Stimulated activated CD8-positive, alpha-beta memory T cell treated with anti-CD3 and anti-CD28 coated beads, Interleukin-2, amount 100 ng/mL, for 1 hour (primary cell): ENCODE data around the gene HLA-DPA1.

Experiments used
- DNase-seq, 2 donors: peaks; one replicate each; pipeline ENCODE4 v3.0.0-alpha.2; 2020; ENCODE audit warnings: low read depth in 2 of 2

HLA-DPA1 gene

DNA sequence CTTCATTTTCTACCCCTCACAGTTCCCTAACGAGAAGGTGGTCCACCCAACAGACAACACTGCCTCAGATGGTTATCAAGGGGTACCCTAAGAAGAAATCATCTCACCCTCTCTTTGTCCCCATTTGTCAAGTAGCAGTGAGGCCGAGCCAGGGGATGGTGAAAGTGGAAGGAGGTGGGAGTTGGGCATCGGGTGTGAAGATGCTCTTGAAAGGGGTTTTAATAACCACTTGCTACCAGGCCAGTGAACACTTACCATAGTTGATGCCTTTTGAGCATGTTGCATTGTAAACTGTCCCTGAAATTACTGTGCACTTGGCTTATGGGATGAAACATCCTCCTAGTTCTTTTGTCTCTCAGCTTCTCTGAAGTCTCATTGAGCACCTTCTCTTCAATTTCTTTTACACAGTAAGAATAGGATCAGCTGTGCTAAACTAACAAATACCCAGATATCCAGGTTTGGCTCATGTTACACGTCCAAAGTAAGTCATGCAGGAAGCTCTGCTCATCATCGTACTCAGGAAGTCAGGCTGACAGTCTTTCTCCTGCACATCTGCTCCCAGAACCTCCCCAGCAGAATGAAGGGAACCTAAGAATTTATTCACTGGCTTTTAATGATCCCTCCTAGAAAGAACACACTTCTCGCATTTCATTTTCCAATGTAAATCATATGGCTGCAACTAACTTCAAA is 15.6 kb upstream of the HLA-DPA1 start:
- DNase-seq, result no peak

DNA sequence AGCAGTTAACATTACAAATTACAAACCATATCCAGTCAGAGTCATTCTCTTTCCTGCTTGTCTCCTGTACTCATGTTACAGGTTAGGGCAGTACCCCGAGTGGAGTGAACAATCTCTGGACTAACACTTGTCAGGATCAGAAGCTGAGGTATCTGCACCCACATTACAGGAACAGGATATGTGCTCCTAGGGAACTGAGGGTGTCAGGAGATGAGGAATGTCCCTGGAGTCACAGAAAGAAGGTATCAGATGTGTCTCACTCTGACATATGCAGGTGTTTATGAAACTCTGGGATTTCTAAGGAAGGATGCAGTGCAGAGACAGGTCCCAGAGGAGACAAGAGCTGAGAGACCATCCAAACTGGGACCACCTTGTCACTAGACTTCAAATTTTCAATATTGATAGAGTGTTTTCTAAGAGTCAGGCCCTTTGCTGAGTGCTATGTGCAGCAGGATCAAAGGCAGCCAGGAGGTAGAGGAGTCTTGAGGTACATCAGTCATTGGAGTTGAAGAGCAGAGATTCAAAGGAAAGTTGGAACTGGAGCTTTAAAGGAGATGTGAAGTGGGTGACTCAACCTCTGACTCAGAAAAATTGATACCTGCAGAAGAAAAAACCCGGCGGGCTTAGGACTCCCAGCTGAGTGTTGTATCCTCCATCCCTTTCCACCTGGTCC is 14.9 kb upstream of the HLA-DPA1 start:
- no peak for DNase-seq

DNA sequence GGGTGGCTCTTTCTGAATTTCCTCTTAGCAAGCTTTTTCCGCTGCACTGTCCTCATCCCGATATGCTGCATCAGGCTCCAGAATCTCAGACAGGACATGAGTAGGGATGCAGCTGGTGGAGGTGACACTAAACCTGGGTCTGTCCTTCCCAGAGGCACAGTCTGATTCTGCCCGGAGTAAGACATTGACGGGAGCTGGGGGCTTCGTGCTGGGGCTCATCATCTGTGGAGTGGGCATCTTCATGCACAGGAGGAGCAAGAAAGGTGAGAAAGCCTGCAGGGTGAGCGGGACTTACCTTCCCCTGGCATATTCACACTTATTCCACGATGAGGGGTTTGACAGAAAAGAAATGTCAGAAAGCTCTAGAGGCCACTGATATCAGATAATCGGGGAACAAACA is 12.2 kb upstream of the HLA-DPA1 start:
- no peak for DNase-seq

DNA sequence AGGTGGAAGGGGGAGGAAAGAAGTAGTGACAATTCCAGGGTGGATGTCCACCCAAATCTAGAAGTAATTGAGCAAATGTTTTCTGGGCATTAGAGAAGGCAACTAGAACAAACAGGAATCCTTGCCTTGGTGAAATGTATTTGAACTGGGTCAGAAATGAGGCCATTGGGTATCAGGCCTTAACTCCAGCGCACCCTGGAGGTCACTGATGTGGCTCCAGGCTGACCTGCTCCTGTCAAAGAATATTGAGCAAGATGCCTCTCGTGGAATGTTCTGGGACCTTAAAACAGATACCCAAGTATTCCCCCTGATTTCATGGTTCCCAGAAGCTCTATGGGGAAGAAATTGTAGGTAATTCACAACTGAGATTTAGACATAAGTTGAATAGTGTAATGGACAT is 9.3 kb upstream of the HLA-DPA1 start:
- no peak for DNase-seq

DNA sequence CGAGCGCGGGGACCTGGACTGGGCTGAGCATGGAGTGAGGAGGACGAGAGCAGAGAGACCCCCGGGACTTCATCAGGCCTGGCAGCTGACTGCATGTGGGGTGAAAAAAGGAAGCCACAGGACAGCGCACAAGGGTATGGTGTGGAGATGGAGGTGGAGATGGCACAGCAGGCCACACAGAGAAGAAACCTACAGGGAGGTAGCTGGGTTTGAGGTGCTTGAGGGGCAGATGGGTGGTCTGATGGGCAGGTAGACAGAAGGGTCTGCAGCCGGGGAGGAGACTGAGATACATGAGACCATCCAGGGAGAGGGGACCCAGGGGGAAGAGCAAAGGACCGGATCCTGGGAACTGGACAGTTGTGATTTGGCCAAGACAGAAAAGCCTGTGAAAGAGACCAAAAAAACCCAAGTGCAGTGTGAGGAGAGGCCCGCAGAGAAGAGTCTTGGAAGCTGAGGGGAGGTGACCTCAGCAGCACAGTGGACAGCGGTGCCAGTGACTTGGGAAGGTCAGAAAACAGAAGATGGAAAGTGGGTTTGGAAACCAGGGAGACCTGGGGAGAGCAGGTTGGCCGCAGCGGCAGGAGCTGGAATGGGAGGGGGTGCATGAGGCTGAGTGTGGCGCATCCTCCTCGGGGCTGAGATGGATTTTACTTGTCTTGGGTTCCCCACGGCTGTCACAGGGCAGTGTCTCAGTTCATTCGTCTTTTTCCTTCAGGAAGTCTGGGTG is 7.8 kb upstream of the HLA-DPA1 start:
- DNase-seq, result no peak

DNA sequence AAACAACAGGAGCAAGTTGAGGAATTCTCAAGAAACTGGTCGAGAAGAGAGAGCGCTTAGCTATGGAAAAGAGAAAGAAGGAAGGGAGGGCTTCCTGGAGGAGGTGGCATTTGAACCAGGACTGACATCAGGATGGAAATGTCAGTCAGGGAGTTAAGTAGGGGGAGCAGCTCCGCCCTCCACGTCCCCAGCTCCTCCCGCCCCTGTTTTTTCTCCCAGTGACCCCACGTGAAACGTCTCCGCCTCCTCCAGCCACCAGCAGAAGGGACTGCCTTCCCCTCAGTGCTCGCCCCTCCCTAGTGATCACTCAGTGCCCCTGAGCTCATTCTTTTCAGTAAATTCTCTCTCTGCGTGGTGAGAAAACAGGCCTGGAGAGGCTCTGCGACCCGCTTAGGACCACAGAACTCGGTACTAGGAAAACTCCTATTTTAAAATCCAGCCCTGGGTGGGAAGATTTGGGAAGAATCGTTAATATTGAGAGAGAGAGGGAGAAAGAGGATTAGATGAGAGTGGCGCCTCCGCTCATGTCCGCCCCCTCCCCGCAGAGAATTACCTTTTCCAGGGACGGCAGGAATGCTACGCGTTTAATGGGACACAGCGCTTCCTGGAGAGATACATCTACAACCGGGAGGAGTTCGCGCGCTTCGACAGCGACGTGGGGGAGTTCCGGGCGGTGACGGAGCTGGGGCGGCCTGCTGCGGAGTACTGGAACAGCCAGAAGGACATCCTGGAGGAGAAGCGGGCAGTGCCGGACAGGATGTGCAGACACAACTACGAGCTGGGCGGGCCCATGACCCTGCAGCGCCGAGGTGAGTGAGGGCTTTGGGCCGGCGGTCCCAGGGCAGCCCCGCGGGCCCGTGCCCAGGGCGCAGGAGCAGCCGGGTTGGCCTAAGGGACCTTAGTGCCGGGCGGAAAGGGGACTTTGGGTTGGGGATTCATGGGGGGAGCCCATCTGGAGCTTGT is 7.0 kb upstream of the HLA-DPA1 start:
- DNase-seq, result no peak

DNA sequence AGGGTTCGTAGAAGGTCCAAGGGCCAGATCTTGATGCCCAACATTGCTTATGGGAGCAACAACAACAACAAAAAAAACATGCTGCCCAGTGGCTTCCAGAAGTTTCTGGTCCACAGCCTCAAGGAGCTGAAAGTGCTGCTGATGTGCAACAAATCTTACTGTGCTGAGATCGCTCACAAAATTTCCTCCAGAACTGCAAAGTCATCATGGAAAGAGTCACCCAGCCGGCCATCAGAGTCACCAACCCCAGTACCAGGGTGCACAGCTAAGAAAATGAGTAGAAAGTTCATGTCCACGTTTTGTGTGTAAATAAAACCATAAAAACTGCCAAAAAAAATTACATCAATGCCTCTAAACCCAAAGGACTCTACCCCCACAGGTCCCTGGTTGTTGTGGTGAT is 6.1 kb upstream of the HLA-DPA1 start:
- DNase-seq, result no peak

DNA sequence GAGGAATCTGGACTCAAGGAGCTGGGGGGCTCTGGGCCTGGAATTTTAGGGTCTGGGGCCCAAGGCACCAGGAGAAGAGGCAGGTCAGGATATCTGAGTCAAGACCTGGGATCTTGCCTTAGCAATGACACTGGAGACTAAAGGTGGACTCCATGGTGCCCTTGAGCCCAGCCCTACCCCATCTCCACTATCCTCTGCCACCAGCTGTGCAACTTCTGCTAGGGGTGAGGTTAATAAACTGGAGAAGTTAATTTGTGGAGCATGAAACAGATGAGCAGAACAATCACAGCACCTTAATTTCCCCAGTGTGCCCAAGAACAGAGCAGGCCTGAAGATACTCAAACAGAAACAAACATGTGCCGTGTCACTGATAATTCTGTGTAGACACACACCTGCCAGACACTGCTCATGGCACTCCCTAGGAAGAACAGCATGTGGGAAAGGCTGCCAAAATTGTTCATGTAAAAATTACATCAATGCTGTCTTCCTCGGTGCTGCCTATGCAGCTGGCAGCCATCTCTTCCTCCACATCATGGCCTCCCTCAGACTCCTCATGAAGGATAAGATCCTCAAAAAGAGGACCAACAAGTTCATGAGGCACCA is 5.6 kb upstream of the HLA-DPA1 start:
- no peak for DNase-seq

DNA sequence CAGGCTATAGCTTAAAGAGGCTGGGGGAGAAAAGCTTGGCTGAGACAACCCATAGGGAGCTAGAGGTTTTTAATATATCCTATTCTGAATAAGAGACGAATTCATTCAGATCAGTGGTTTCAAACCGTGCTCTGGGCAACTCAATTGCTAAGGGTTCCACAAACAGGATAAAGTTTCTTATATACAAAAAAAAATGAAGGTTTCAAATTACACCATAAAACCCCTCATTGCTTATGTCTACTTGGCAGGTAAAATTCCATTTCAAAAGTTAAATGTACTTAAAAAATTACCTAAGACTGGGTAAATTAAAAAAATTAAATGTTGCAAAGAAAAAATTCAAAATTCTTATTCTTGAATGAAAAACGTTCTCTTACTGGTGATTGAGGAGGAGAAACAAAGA is 5.0 kb upstream of the HLA-DPA1 start:
- DNase-seq, result no peak

DNA sequence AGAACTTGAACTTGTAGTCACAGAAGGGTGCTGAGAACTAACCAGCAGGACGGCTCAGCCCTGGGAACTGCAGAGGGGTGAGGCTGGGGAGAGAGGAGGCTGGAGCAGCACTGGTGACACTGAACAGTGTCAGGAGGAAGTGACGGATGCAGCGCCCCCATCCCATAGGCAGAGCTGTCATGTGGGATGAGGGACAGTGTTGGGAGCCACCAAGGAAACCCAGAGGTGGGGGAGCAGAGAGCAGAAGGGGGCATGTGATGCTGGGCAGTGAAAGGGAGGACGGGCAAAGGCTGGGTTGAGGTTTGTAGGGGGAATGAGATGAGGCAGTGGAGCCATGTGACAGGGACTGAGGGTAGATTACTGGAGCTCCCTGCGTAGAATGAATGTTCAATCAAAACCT is 4.5 kb upstream of the HLA-DPA1 start:
- no peak for DNase-seq

DNA sequence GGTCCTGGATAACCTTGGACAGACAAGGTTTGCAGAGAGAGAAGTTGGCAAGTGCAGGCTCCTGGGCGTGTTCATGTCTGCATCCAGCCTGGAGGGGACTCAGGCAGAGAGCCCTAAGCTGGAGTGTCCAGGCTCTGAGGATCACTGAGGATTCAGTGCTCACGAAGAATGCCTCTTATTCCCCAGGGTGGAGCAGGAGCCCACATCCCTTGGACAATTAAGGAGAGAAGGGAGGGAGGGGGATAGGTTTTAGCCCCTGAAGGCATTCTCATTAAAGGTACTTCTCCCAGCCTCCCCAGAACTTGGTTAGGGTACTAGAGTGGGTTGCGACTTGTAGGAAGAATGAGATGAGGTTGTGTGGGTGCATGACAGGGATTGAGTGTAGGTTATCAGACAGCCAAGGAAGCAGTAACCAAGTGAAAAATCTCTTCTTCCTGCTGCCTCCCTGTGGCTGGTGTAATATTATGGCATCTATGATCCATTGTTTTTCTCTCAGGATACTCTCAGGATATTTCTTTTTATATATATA is 3.0 kb upstream of the HLA-DPA1 start:
- DNase-seq, result no peak

DNA sequence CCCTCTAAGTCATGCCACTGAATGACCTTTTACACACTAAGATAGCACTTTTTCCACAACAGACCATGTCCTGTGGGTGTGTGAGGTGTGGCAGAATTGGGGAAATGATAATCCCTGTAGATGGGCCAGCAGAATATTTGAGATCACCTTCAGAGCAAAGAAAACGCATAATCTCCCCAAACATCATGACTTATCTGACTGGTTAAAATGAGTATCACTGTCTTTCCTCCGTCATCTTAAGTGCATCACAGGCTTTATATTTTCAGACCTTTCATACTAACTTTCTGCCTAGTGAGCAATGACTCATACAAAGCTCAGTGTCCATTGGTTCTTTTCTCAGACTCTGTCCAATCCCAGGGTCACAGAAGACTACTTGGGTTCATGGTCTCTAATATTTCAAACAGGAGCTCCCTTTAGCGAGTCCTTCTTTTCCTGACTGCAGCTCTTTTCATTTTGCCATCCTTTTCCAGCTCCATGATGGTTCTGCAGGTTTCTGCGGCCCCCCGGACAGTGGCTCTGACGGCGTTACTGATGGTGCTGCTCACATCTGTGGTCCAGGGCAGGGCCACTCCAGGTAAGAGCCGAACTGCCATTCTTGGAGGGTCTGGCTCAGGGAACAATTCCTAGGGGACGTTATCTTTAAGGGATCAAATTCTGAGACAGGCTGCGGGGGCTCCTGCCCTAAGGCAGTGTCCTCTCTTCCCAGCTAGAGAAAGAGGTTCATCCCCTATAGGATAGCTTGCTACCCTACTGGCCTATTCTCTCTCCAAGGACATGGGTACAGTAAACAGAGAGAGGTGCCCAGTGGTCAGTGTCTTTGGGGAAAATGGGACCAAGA is 2.3 kb upstream of the HLA-DPA1 start, which contains the start of gene HLA-DPB1:
HLA-DPB1 (plus strand) TSS at position 423 of the 838 bp plus-strand sequence; CDS start at position 475, 52 bp downstream.
- no peak for DNase-seq

DNA sequence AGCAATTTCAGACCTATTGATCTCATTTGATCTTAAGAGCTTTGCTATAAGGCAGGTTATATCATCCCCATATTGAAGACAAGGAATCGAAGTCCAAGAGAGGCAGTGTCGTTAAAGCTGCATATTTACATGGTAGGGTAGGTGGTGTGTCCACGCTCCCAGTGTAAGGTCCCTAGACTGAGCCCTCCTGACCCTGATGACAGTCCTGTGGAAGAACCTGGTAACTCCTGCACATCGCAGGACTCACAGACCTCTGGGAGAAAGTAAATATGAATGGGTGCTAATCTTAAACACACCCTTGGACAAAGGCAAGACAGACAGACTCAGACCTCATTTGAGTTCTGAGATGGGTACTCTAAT is 1.7 kb upstream of the HLA-DPA1 start:
- no peak for DNase-seq

DNA sequence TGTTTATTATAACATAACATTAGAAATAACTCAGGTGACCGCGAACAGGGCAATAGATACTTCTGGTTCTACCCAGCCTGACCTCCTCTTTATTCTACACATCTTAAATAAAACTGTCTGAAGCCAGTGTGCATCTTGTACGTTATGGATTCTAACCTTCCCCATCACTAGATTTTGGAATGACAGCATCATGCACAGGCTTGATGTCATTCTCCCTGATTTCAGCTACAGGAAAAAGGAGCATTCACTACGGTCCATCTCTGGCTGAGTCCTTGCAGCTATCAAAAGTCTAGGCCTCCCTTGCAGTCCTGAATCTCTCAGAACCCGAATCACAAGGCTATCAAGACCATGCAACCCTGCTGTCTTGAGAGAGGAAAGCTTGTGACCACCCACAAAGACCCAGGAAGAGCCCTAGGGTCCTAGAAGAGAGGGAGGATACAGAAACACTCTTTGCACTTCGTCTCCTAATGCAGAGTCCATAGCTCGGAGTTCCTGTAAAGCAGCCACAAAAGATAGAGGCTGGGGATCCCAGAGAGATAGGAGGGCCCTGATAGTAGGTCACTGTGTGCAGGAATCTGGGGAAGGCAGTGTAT is 845 bp downstream of the HLA-DPA1 start:
- DNase-seq, result no peak

DNA sequence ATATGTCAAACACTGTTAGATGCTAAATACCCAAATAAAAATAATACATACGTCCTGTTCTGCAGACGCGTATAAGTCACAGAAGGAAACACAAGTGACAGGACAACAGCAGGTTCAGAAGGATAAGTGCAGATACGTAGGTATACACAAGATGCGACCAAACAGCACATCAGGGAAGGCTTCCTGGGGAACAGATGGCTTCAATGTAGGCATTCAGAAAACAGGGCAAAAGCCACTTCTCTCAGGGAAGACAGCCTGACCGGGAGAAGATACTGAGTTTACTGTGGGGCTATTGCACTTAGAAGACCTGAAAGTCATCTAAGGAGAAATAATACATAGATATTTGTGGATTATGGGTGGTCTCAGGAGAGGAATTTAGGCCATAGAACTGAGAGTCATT is 1.9 kb downstream of the HLA-DPA1 start:
- no peak for DNase-seq

DNA sequence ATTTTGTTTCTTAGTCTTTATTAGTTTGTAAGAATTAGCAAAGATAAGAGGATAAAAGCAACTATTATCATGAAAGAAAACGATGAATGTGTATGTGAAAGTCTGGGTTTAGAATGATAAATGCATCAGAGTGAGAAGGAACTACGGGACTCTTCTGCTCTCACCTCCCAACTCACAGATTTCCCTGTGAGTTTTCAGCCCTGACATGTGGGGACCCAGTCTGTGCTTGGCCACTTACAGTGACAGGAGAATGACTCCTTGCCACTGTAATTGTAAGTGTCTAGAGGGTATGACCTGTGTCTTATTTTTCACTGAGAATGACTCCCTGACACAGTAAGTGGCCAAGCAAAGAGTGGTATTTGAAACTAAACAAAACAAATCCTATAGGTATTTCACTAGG is 2.5 kb downstream of the HLA-DPA1 start:
- DNase-seq, result no peak

DNA sequence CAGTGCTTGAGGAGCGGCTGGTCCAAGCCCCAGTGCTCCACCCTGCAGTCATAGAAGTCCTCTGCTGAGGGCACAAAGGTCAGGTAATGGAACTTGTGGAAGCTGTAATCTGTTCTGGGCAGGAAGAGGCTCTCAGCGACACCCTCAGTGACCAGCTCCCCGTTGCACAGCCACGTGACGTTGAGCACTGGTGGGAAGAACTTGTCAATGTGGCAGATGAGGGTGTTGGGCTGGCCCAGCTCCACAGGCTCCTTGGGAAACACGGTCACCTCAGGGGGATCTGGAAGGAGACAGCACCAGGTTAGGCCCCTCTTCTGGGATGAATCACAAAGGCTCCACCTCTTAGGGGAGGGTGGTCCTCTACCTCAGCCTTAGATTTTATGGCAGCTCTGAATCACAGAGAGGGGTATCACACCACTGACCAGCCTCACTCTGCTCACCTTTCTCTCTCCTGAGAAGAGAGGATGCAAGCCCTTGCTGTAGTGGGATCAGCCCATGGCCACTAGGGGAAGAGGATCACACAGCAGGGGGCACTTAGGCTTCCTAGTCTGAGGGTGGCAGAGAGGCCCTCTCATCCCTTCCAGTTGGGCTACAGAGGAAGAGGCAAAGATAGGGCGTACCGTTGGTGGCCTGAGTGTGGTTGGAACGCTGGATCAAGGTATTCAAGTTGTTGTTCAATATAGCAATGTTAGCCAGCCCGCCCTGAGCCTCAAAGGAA is 4.3 kb downstream of the HLA-DPA1 start:
- no peak for DNase-seq

DNA sequence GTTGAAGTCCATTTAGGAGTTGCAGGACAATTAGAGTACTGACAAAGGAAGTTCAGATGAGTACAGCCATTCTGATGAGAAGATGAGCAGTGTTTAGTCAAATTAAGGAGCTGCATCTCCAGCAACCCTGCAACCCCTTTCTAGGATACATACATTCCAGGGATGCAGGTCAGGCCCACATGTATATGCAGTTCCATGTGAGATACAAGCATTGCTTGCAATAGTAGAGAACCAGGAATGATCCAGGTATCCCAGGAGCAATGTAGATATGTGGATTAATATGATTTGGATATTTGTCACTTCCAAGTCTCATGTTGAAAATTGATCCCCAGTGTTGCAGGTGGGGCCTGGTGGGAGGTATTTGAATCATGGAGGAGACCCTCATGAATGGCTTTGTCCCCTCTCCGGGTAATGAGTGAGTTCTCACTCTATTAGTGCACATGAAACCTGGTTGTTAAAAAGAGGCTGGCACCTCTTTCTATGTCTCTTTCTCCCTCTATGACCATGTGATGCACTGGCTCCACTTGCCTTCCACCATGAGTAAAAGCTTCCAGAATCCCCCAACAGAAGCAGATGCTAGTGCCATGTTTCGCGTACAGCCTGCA is 6.4 kb downstream of the HLA-DPA1 start:
- DNase-seq, result no peak

DNA sequence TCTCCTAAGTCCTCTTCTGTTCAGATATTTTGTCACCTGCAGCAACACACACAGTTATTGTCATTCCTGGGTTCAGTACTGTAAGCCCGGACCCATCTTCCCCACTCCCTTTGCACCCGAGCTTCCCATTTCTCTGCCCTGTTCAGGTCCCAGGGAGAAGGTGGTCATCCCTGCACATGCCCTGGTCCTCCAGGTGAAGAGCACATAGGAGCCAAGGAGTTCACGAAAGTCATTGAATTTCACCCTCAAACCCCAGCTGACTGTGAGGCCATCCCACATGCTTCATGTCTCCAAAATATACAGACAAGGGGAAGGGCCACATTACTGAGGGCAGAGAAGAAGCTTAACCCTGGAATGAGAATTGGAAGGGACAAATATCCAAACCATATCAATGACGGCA is 8.1 kb downstream of the HLA-DPA1 start:
- DNase-seq, result no peak
